Fibroblast of villous mesenchyme (primary cell): Measurements from ENCODE around the gene CTSF. TPM values are rescaled to one million over a fixed set of nuclear protein-coding genes. Genes with fewer than 3 reads are reported as not detected.

Experiments used
- DNase-seq: peaks from one replicate; pipeline ENCODE4 v3.0.0-alpha.2; 2010; ENCODE audit warnings: low read depth
- H3K4me3 ChIP-seq: 2 replicates; pipeline ENCODE4 v1.5.1; 2011; ENCODE audit warnings: low read depth, mild to moderate bottlenecking, low read length
- small RNA-seq: library from RNA; depleted of rRNA; stranded (forward); fragments of <200 nt; gene quantifications from one replicate; pipeline ENCODE3, GENCODE V24; 2012
- total RNA-seq: library from RNA; depleted of rRNA; stranded (reverse); fragments of >200 nt; gene quantifications from 2 replicates; pipeline ENCODE4 v1.2.3, GENCODE V29; 2012
- TF ChIP-seq, protein P1 (sequence below): IDR thresholded peaks from 2 replicates; pipeline ENCODE4 v1.5.1; 2012; ENCODE audit warnings: low read depth, mild to moderate bottlenecking, low read length; ENCODE audit not compliant: insufficient read depth

Gene CTSF
- total RNA-seq, 1 donor: 9.9 TPM

DNA sequence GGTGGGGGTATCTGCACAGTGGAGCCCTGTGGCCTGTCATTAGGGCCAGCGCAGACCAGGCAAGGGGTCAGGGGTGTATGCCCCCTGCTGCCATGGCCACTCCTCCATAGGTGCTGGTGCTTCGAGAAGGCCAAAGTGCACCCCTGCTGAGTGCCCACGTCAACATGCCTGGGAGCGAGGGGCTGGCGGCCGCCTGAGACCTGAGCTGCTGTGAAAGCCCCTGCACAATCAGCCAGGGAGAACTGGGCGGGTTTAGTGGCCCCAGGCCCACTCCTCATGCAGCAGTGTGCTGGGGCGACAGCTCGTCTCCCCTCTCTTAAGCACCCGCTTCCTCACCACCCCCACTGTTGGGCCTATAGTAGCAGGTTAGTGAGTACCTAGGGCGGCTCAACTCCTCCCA is 36.6 kb downstream of the CTSF start:
- no peak overlapping the region for H3K4me3 ChIP-seq
- TF ChIP-seq, protein P1, sequence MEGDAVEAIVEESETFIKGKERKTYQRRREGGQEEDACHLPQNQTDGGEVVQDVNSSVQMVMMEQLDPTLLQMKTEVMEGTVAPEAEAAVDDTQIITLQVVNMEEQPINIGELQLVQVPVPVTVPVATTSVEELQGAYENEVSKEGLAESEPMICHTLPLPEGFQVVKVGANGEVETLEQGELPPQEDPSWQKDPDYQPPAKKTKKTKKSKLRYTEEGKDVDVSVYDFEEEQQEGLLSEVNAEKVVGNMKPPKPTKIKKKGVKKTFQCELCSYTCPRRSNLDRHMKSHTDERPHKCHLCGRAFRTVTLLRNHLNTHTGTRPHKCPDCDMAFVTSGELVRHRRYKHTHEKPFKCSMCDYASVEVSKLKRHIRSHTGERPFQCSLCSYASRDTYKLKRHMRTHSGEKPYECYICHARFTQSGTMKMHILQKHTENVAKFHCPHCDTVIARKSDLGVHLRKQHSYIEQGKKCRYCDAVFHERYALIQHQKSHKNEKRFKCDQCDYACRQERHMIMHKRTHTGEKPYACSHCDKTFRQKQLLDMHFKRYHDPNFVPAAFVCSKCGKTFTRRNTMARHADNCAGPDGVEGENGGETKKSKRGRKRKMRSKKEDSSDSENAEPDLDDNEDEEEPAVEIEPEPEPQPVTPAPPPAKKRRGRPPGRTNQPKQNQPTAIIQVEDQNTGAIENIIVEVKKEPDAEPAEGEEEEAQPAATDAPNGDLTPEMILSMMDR: no peak
- DNase-seq: no peak

DNA sequence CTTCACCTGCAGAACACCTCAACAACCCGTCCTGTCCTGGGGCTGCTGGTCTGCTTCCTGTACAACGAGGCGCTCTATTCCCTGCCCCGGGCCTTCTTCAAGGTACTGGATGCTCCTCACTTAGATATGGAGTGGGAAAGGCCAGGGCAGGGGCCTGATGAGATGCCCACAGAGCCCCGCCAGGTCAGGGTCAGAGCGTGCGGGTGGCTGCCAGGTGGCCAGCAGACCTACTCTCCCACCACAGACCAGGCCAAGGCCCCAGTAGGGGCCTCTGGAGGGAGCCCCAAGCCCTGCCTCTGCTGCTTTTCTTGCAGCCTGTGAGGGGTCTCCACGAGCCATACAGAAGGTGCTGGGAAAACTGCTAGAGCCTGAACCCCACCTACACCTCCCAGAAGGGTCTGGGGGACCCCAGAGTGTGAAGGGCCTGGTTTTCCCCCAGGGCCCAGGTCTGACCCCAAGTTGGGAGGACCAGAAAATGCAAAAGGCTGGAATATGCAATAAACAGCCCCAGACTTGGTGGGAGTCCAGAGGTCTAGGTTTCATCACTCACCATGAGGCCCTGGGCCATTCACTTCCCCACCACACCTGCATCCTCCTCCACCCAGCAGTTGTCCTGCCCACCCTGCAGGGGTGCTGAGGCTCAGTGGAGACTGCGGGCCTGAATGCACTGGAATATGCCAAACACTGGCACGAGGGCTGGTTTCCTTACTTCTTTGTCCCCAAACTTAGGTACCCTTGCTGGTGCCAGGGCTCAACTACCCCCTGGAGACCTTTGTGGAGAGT is 37.3 kb downstream of the CTSF start:
- DNase-seq: no peak
- no peak overlapping the region for H3K4me3 ChIP-seq
- TF ChIP-seq, protein P1: no peak

DNA sequence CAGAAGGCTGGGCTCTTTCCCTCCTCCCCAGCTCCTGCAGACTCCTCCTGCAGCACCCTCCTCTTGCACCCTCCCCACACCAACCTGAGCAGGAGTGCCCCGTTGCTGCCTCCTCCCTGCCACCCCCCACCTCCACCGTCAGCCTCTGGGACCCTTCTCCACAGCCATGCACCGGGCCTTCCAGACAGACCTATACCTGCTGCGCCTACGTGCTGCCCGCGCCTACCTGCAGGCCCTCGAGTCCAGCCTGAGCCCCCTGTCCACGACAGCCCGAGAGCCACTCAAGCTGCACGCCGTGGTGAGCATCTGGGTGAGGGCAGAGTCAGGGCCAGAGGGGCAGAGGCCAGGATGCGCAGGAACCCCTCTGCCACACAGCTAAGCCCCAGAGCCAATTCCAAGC is 38.8 kb downstream of the CTSF start:
- DNase-seq: no peak
- TF ChIP-seq, protein P1: no peak
- H3K4me3 ChIP-seq: no peak overlapping the region

DNA sequence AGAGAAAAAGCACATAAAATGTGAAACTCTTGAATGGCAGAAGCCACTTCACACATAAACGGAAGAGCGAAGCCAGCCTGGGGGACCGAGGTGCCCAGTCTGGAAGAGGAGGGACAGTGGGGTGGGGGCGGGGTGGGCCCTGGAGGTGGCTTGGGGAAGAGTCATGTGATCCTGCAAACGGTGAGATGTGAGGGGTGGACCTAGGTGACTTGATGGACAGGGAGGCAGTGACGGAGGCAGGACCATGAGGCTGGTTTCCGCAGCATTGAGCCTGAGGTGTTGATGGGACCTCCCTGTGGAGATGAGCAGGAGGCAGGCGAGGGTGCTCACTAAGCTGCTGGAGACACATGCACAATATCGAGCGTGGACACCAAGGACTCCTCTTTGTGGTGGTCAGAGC is 39.3 kb downstream of the CTSF start:
- no peak for DNase-seq
- H3K4me3 ChIP-seq: no peak overlapping the region
- TF ChIP-seq, protein P1: no peak

DNA sequence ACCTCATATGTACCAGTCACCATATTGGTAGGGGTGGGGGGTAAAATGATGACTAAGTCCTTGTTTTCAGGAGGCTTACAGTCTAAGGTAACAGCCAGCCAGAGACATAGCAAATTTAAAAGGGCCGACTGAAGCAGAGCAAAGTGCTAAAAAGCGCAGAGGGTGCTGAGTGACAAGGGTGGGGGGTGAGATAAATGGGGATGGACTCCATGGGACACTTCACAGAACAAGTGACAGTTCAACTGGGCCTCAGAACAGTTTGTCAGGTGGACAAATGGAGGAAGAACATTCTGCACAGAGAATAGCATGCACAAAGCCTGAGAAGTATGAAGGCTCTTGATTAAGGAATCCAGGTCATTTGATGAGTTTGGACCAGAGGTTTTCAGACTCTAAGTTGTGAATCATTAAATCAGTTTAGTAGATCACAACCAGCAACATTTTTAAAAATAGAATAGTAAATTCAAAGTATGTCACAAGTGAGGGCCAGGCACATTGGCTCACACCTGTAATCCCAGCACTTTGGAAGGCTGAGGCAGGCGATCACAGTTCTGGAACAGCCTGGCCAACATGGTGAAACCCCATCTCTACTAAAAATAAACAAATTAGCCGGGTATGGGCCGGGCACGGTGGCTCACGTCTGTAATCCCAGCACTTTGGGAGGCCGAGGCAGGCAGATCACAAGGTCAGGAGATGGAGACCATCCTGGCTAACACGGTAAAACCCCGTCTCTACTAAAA is 43.9 kb downstream of the CTSF start:
- no peak for DNase-seq
- TF ChIP-seq, protein P1: no peak
- no peak overlapping the region for H3K4me3 ChIP-seq

DNA sequence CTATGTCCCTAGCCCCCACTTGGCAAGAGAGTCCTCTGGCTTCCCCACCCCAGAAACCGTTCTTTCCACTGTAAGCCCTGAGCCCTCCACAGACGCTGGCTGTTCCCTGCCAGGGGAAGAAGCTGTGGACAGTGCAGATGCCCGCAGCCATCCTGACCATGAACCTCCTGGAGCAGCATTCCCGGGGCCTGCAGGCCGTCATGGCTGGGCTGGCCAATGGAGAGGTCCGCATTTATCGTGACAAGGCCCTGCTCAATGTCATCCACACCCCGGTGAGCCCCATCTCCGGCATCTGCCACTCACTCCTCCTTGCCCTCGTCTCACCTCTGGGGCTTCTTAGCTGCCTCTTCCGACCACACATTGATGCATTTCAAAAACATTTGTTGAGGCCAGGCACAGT is 44.8 kb downstream of the CTSF start:
- DNase-seq: no peak
- TF ChIP-seq, protein P1: no peak
- H3K4me3 ChIP-seq: no peak overlapping the region

Small RNA genes lying within 50 kb of the gene (small RNA-seq; reads per million reads assigned to genes)
- gene RNU4-39P: not detected

Other genes with a start within 250 kb of the CTSF start
- gene RIN1, start 232.2 kb downstream of the CTSF start, total RNA-seq: 19.0 and 23.8 TPM in 2 replicates
- 42.3 and 47.0 TPM in 2 replicates for gene BRMS1, start 223.5 kb downstream of the CTSF start, total RNA-seq
- 21.6 and 25.0 TPM in 2 replicates for gene B4GAT1, start 221.0 kb downstream of the CTSF start, total RNA-seq
- 0.64 and 0.86 TPM in 2 replicates for gene SLC29A2, start 196.8 kb downstream of the CTSF start, total RNA-seq
- gene NPAS4, start 147.6 kb downstream of the CTSF start, total RNA-seq: 0.32 TPM in 1 of 2 replicates, not detected in the other
- 38.0 and 46.7 TPM in 2 replicates for gene MRPL11, start 129.8 kb downstream of the CTSF start, total RNA-seq
- 10.8 and 13.2 TPM in 2 replicates for gene PELI3, start 101.7 kb downstream of the CTSF start, total RNA-seq
- gene DPP3, start 88.2 kb downstream of the CTSF start, total RNA-seq: 67.6 and 70.4 TPM in 2 replicates
- gene BBS1, start 58.0 kb downstream of the CTSF start, total RNA-seq: 25.4 and 34.5 TPM in 2 replicates
- gene ZDHHC24, start 22.6 kb downstream of the CTSF start, total RNA-seq: 9.5 and 11.0 TPM in 2 replicates
- under 0.01 TPM in 1 of 2 replicates, not detected in the other for gene ACTN3, start 21.7 kb downstream of the CTSF start, total RNA-seq
- gene CCDC87, start 24.5 kb upstream of the CTSF start, total RNA-seq: 0.43 and 0.64 TPM in 2 replicates
- gene CCS, start 24.6 kb upstream of the CTSF start, total RNA-seq: 34.5 and 35.4 TPM in 2 replicates
- 24.8 and 32.8 TPM in 2 replicates for gene RBM14, start 48.0 kb upstream of the CTSF start, total RNA-seq
- 84.4 and 118 TPM in 2 replicates for gene RBM4, start 70.1 kb upstream of the CTSF start, total RNA-seq
- 15.8 and 27.2 TPM in 2 replicates for gene RBM4B, start 109.3 kb upstream of the CTSF start, total RNA-seq
- gene SPTBN2, start 160.6 kb upstream of the CTSF start, total RNA-seq: under 0.01 and 1.3 TPM in 2 replicates